ENCODE measurements around the gene PCLO.
"Not testable (repeated sequence)": the region's sequence is repeated elsewhere in the genome, so short reads cannot be mapped to it uniquely, and the experiment has no call there.

Gene PCLO

GRCh38 chr7:82726038-82726800 lies 436.5 kb downstream of the PCLO start:
- no peaks in the 10 kb centered on the region for H3K4me1 ChIP-seq (ENCODE audit: control insufficient read depth, insufficient read depth, low read length)
- H3K36me3 ChIP-seq (ENCODE audit: control insufficient read depth, insufficient read depth, low read length), result no peaks in the 10 kb centered on the region
- H3K4me3 ChIP-seq (ENCODE audit: low read length), result no peak overlapping the region
- no peaks in the 10 kb centered on the region for H3K27me3 ChIP-seq (ENCODE audit: control insufficient read depth, insufficient read depth, low read length)
- no peak overlapping the region for H3K9ac ChIP-seq (ENCODE audit: low read length)
- H3K27ac ChIP-seq (ENCODE audit: low read depth, low read length), result no peak overlapping the region

GRCh38 chr7:82723411-82723810 lies 439.3 kb downstream of the PCLO start:
- H3K9ac ChIP-seq (ENCODE audit: low read length), result no peak overlapping the region
- no peak overlapping the region for H3K4me3 ChIP-seq (ENCODE audit: low read length)
- H3K27me3 ChIP-seq (ENCODE audit: control insufficient read depth, insufficient read depth, low read length), result no peaks in the 10 kb centered on the region
- H3K27ac ChIP-seq (ENCODE audit: low read depth, low read length), result no peak overlapping the region
- no peaks in the 10 kb centered on the region for H3K36me3 ChIP-seq (ENCODE audit: control insufficient read depth, insufficient read depth, low read length)
- no peaks in the 10 kb centered on the region for H3K4me1 ChIP-seq (ENCODE audit: control insufficient read depth, insufficient read depth, low read length)

GRCh38 chr7:82722946-82723345 lies 439.7 kb downstream of the PCLO start:
- Histone ChIP-seq H3K9ac (ENCODE audit: low read length) (no peak overlapping the region), H3K27me3 (ENCODE audit: control insufficient read depth, insufficient read depth, low read length) (no peaks in the 10 kb centered on the region), H3K27ac (ENCODE audit: low read depth, low read length) (no peak overlapping the region), H3K4me1 (ENCODE audit: control insufficient read depth, insufficient read depth, low read length) (no peaks in the 10 kb centered on the region), H3K36me3 (ENCODE audit: control insufficient read depth, insufficient read depth, low read length) (no peaks in the 10 kb centered on the region), H3K4me3 (ENCODE audit: low read length) (no peak overlapping the region)

GRCh38 chr7:82715344-82715743 lies 447.3 kb downstream of the PCLO start:
- Histone ChIP-seq H3K27me3 (ENCODE audit: control insufficient read depth, insufficient read depth, low read length) (no peaks in the 10 kb centered on the region), H3K36me3 (ENCODE audit: control insufficient read depth, insufficient read depth, low read length) (no peaks in the 10 kb centered on the region), H3K27ac (ENCODE audit: low read depth, low read length) (no peak overlapping the region), H3K4me3 (ENCODE audit: low read length) (no peak overlapping the region), H3K4me1 (ENCODE audit: control insufficient read depth, insufficient read depth, low read length) (no peaks in the 10 kb centered on the region), H3K9ac (ENCODE audit: low read length) (no peak overlapping the region)

GRCh38 chr7:82714883-82715282 lies 447.8 kb downstream of the PCLO start:
- Histone ChIP-seq H3K27ac (ENCODE audit: low read depth, low read length) (no peak overlapping the region), H3K27me3 (ENCODE audit: control insufficient read depth, insufficient read depth, low read length) (no peaks in the 10 kb centered on the region), H3K36me3 (ENCODE audit: control insufficient read depth, insufficient read depth, low read length) (no peaks in the 10 kb centered on the region), H3K9ac (ENCODE audit: low read length) (no peak overlapping the region), H3K4me3 (ENCODE audit: low read length) (no peak overlapping the region), H3K4me1 (ENCODE audit: control insufficient read depth, insufficient read depth, low read length) (no peaks in the 10 kb centered on the region)

GRCh38 chr7:82713506-82713905 lies 449.2 kb downstream of the PCLO start:
- no peaks in the 10 kb centered on the region for H3K4me1 ChIP-seq (ENCODE audit: control insufficient read depth, insufficient read depth, low read length)
- H3K9ac ChIP-seq (ENCODE audit: low read length), result no peak overlapping the region
- no peak overlapping the region for H3K27ac ChIP-seq (ENCODE audit: low read depth, low read length)
- no peaks in the 10 kb centered on the region for H3K36me3 ChIP-seq (ENCODE audit: control insufficient read depth, insufficient read depth, low read length)
- no peaks in the 10 kb centered on the region for H3K27me3 ChIP-seq (ENCODE audit: control insufficient read depth, insufficient read depth, low read length)
- no peak overlapping the region for H3K4me3 ChIP-seq (ENCODE audit: low read length)

GRCh38 chr7:82706344-82706743 lies 456.3 kb downstream of the PCLO start:
- not testable (repeated sequence) for H3K9ac ChIP-seq (ENCODE audit: low read length)

GRCh38 chr7:82705517-82706260 lies 457.0 kb downstream of the PCLO start:
- no peaks in the 10 kb centered on the region for H3K36me3 ChIP-seq (ENCODE audit: control insufficient read depth, insufficient read depth, low read length)
- H3K27ac ChIP-seq (ENCODE audit: low read depth, low read length), result no peak overlapping the region
- no peaks in the 10 kb centered on the region for H3K27me3 ChIP-seq (ENCODE audit: control insufficient read depth, insufficient read depth, low read length)
- H3K9ac ChIP-seq (ENCODE audit: low read length), result no peak overlapping the region
- H3K4me1 ChIP-seq (ENCODE audit: control insufficient read depth, insufficient read depth, low read length), result no peaks in the 10 kb centered on the region
- H3K4me3 ChIP-seq (ENCODE audit: low read length), result no peak overlapping the region

More at GRCh38 chr7:82706344-82706743, 456.3 kb downstream of the PCLO start:
- not testable (repeated sequence) for H3K36me3 ChIP-seq (ENCODE audit: control insufficient read depth, insufficient read depth, low read length); H3K27me3 ChIP-seq (ENCODE audit: control insufficient read depth, insufficient read depth, low read length); H3K27ac ChIP-seq (ENCODE audit: low read depth, low read length); H3K4me3 ChIP-seq (ENCODE audit: low read length); H3K4me1 ChIP-seq (ENCODE audit: control insufficient read depth, insufficient read depth, low read length)

- Histone ChIP-seq H3K36me3 (ENCODE audit: control insufficient read depth, insufficient read depth, low read length) (no peaks in the 10 kb centered on the region), H3K9ac (ENCODE audit: low read length) (no peak overlapping the region), H3K27ac (ENCODE audit: low read depth, low read length) (no peak overlapping the region), H3K27me3 (ENCODE audit: control insufficient read depth, insufficient read depth, low read length) (no peaks in the 10 kb centered on the region), H3K4me3 (ENCODE audit: low read length) (no peak overlapping the region), H3K4me1 (ENCODE audit: control insufficient read depth, insufficient read depth, low read length) (no peaks in the 10 kb centered on the region)
Observed at GRCh38 chr7:82704121-82704520, 458.6 kb downstream of the PCLO start.
